HG03060 (cell line): ENCODE measurements around the gene TRAF3.

Experiments
- ATAC-seq: cut with Tn5 transposase; IDR thresholded peaks from one replicate; pipeline ENCODE4 v1.9.1; 2021; ENCODE audit warnings: low read depth, moderate number of reproducible peaks; ENCODE audit not compliant: unreplicated experiment

Gene TRAF3

GRCh38 chr14:102947321-102948103 lies 170.3 kb downstream of the TRAF3 start:
- no peak for ATAC-seq

GRCh38 chr14:102948698-102949061 lies 171.4 kb downstream of the TRAF3 start:
- ATAC-seq = no peak

- ATAC-seq = peak; percentile 54
Measured at GRCh38 chr14:102949062-102949800, 172.0 kb downstream of the TRAF3 start.

DNA sequence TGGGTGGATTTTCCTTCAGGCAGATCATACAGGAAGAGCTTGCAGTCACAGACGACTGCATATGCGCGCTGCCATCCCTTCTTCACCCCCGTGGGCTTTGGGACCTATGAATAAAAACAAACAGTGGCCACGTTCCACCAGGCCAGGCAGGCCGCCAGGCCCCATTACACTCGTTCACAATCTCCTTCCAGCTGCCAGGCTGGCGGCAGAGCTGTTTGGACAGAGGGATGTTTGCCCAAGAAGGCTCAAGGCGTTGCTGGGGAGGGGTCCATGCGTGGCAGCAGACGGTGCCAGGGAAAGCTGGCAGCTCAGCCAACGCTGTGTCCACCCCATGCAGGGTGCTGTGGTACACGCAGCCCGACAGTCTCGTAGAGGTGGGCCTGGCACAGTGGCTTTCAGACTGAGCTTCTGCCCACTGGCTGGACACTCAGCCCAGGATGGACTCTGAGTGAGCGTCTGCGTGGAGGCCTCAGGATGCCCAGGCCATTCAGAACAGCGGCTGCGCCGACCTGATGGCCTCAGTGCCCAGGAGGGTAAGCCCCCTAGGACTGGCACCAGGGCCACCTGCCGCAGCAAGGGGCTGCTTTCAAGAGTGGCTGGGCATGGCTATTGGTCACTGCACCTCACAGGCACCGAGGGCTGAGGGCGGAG lies 172.7 kb downstream of the TRAF3 start:
- no peak for ATAC-seq

DNA sequence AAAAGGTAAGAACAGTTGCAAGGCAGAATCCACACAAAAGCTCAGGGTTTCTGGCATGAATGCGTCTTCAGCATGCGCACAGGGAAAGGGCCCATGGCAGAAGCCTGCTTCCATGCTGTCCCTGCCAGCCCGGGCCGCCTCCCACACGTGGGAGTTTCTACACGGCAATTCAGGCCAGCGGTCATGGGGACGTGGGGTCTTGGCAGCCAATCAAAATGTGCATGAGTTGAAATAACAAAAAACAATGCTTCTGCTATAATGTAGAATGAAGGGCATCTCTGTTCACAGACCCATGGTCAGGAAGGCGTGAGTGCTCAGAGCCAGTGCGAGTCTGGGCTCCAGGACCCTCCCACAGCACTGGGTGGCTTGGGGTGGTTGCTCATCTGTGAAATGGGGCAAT lies 173.8 kb downstream of the TRAF3 start:
- ATAC-seq = no peak

- ATAC-seq = no peak
Measured at GRCh38 chr14:102951799-102952198, 174.6 kb downstream of the TRAF3 start.

- ATAC-seq = no peak
Measured at GRCh38 chr14:102952276-102952675, 175.0 kb downstream of the TRAF3 start.

DNA sequence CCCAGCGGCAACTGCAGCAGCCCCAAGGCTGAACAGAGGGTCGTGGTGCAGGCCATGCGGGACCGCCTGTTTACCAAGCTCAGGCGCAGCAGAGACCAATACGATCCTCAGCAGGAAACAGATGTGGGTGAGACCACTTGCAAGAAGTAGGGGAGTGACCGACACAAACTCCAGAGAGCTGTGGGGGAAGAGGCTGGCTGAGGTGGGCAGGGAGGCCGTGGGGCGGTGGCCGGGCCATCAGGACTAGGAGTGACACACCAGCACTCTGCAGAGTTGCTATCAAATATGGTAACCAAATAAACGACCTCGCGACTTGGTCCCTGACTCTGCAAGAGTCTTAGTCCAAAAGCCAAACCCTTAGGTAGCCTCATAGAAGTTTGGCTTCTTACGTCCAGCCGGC lies 175.9 kb downstream of the TRAF3 start:
- no peak for ATAC-seq

GRCh38 chr14:102954081-102954789 lies 177.0 kb downstream of the TRAF3 start:
- no peak for ATAC-seq

DNA sequence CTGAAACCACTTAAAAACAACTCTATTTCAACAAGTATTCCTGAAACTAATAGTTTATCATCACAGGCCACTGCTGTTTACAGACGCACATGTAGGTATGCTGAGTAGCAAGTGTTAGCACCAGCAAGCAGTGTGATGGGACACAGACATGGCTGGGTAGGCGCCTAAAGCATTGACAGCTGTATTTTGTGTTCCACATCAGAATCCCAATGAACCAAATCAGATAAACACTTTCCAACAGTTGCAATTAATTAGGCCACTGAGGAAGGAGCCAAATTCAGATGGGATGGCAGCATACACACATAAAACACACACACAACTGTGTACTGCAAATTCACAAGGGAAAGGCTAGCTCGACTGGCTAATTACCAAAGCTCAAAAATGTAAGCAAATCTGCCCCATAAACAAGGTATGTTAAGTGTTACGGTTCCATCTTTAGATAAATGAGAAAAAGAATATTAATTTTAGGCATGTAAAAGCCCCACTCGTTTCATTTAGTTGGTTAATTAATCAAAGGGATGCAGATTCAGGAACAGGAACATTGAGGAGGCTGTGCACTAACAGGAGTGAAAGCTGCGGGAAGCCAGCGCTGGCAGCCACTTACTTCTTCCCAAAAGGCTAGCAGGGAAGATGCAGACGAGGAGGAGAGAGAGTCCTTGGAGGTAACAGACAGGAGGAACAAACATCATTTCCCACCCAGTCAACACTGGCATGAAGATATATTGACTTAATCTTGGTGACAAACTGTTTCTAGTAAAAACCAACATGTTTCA lies 178.6 kb downstream of the TRAF3 start:
- no peak for ATAC-seq

- no peak for ATAC-seq
Measured at GRCh38 chr14:102957222-102957621, 180.0 kb downstream of the TRAF3 start.

DNA sequence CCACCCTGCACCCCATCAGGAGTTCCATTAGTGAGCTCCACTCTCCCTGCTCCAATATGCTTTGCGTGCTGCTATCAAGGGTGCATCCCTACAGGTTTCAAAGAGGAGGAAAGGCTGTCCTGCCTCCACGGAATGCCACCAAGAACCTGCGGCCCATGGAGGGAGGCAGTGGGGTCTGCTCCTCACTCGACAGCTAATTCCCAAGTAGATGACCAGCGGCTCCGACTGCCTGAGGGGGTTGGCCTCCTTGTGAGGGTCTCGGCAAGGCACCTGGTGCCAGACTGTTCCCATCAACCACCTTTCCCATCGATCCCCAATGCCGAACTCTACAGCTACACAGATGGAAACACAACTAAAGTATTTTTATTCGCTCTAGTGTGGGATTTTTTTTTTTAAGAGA lies 181.2 kb downstream of the TRAF3 start:
- ATAC-seq = no peak
